Smooth muscle cell of the brain vasculature (primary cell): ENCODE results near the gene ELAVL3.
"Not testable (repeated sequence)": the region's sequence is repeated elsewhere in the genome, so short reads cannot be mapped to it uniquely, and the experiment has no call there.

Experiments used
- DNase-seq: peaks from one replicate; pipeline ENCODE4 v3.0.0-alpha.2; 2012; ENCODE audit warnings: low read depth, low spot score

Gene ELAVL3

GRCh38 chr19:11458912-11459311, 21.9 kb downstream of the ELAVL3 start:
- not testable (repeated sequence) for DNase-seq

GRCh38 chr19:11458236-11458900, 22.5 kb downstream of the ELAVL3 start:
- DNase-seq: no peak

GRCh38 chr19:11457831-11458230, 23.0 kb downstream of the ELAVL3 start:
- no peak for DNase-seq

GRCh38 chr19:11457115-11457514, 23.7 kb downstream of the ELAVL3 start:
- DNase-seq: no peak

GRCh38 chr19:11456659-11457058, 24.2 kb downstream of the ELAVL3 start:
- no peak for DNase-seq

GRCh38 chr19:11455233-11455554, 25.7 kb downstream of the ELAVL3 start:
- DNase-seq: not testable (repeated sequence)

- no peak for DNase-seq
These were observed 27.1 kb downstream of the ELAVL3 start for GRCh38 chr19:11453468-11454341.

- DNase-seq: no peak
These were observed 28.1 kb downstream of the ELAVL3 start for GRCh38 chr19:11452620-11453310.

GRCh38 chr19:11451871-11452619, 28.8 kb downstream of the ELAVL3 start:
- no peak for DNase-seq

- DNase-seq: no peak
These were observed 29.4 kb downstream of the ELAVL3 start for GRCh38 chr19:11451327-11451870.

GRCh38 chr19:11450570-11451326, 30.1 kb downstream of the ELAVL3 start:
- no peak for DNase-seq

- DNase-seq: no peak
These were observed 31.8 kb downstream of the ELAVL3 start for GRCh38 chr19:11448923-11449554.

GRCh38 chr19:11448410-11448809, 32.4 kb downstream of the ELAVL3 start:
- no peak for DNase-seq

GRCh38 chr19:11447347-11448262, 33.2 kb downstream of the ELAVL3 start:
- DNase-seq: no peak

GRCh38 chr19:11446652-11447301, 34.1 kb downstream of the ELAVL3 start:
- no peak for DNase-seq

GRCh38 chr19:11446271-11446651, 34.6 kb downstream of the ELAVL3 start:
- no peak for DNase-seq

GRCh38 chr19:11445141-11445540, 35.7 kb downstream of the ELAVL3 start:
- no peak for DNase-seq

GRCh38 chr19:11444059-11444458, 36.8 kb downstream of the ELAVL3 start:
- no peak for DNase-seq

GRCh38 chr19:11437955-11438354, 42.9 kb downstream of the ELAVL3 start:
- no peak for DNase-seq
